Muscle layer of colon (tissue), 2 donors: ENCODE data around the gene SSU72.

Experiments used
- H3K27ac ChIP-seq: one replicate; pipeline ENCODE4 v1.7.0; 2013; ENCODE audit warnings: low read depth, mild to moderate bottlenecking, low read length, moderate library complexity
- H3K27me3 ChIP-seq, 2 donors: one replicate each; pipeline ENCODE4 v1.7.0; 2013; ENCODE audit warnings: low read length in 2 of 2, mild to moderate bottlenecking in 2 of 2; ENCODE audit not compliant: insufficient read depth in 2 of 2, control insufficient read depth in 1 of 2
- H3K36me3 ChIP-seq: one replicate; pipeline ENCODE4 v1.7.0; 2013; ENCODE audit warnings: mild to moderate bottlenecking, low read length; ENCODE audit not compliant: insufficient read depth
- H3K4me1 ChIP-seq: one replicate; pipeline ENCODE4 v1.7.0; 2013; ENCODE audit warnings: mild to moderate bottlenecking, low read length; ENCODE audit not compliant: insufficient read depth
- H3K4me3 ChIP-seq, 2 donors: one replicate each; pipeline ENCODE4 v1.7.0; 2013; ENCODE audit warnings: low read length in 2 of 2, low read depth in 1 of 2, mild to moderate bottlenecking in 1 of 2, moderate library complexity in 1 of 2
- H3K9ac ChIP-seq: one replicate; pipeline ENCODE4 v1.7.0; 2013; ENCODE audit warnings: low read length
- H3K9me3 ChIP-seq: one replicate; pipeline ENCODE4 v1.7.0; 2013; ENCODE audit warnings: mild to moderate bottlenecking, low read length
- donor health status: abdominal sarcoma.
- donor health status: Adenocarcinoma of cecum.

Gene SSU72

GRCh38 chr1:1582585-1583346 is 8.1 kb upstream of the SSU72 start:
- peaks cover 0 to 14% of the 10 kb centered on the region in 2 donors for H3K27me3 ChIP-seq
- H3K4me1 ChIP-seq: no peaks in the 10 kb centered on the region

GRCh38 chr1:1578371-1578940 is 3.8 kb upstream of the SSU72 start:
- H3K9me3 ChIP-seq: no peaks in the 10 kb centered on the region
- H3K4me3 ChIP-seq: no peak overlapping the region
- H3K27ac ChIP-seq: no peak overlapping the region
- peaks cover 0 to 4% of the 10 kb centered on the region in 2 donors for H3K27me3 ChIP-seq
- peaks cover 2% of the 10 kb centered on the region for H3K4me1 ChIP-seq
- H3K9ac ChIP-seq: no peak overlapping the region
- H3K36me3 ChIP-seq: no peaks in the 10 kb centered on the region

More at GRCh38 chr1:1582585-1583346, 8.1 kb upstream of the SSU72 start:
- no peak overlapping the region for H3K9ac ChIP-seq
- H3K27ac ChIP-seq: no peak overlapping the region
- no peaks in the 10 kb centered on the region for H3K9me3 ChIP-seq
- H3K36me3 ChIP-seq: no peaks in the 10 kb centered on the region
- H3K4me3 ChIP-seq: no peak overlapping the region

GRCh38 chr1:1577367-1578011 is 2.8 kb upstream of the SSU72 start:
- Histone ChIP-seq H3K9me3 (no peaks in the 10 kb centered on the region), H3K4me1 (peaks cover 9% of the 10 kb centered on the region), H3K36me3 (no peaks in the 10 kb centered on the region), H3K9ac (no peak overlapping the region), H3K27ac (no peak overlapping the region), H3K27me3 (peaks cover 0 to 4% of the 10 kb centered on the region in 2 donors), H3K4me3 (no peak overlapping the region)

GRCh38 chr1:1573843-1574720 is 581 bp downstream of the SSU72 start:
- Histone ChIP-seq H3K4me1 (peaks cover 23% of the 10 kb centered on the region), H3K27me3 (no peaks in the 10 kb centered on the region)

GRCh38 chr1:1569341-1569740 is 5.3 kb downstream of the SSU72 start:
- Histone ChIP-seq H3K9me3 (no peaks in the 10 kb centered on the region), H3K9ac (no peak overlapping the region), H3K36me3 (peaks cover 21% of the 10 kb centered on the region), H3K27me3 (no peaks in the 10 kb centered on the region), H3K4me1 (peaks cover 27% of the 10 kb centered on the region), H3K4me3 (no peak overlapping the region), H3K27ac (no peak overlapping the region)

More at GRCh38 chr1:1573843-1574720, 581 bp downstream of the SSU72 start:
- peaks cover 11% of the 10 kb centered on the region for H3K36me3 ChIP-seq
- H3K9me3 ChIP-seq: no peaks in the 10 kb centered on the region
- peak overlapping the region; percentile 95 to 99 for H3K4me3 ChIP-seq
- H3K9ac ChIP-seq: peak overlapping the region; percentile 84
- peak overlapping the region; percentile 99 for H3K27ac ChIP-seq

GRCh38 chr1:1567891-1568291 is 6.8 kb downstream of the SSU72 start:
- H3K27me3 ChIP-seq: no peaks in the 10 kb centered on the region
- no peak overlapping the region for H3K9ac ChIP-seq
- no peak overlapping the region for H3K27ac ChIP-seq
- peaks cover 22% of the 10 kb centered on the region for H3K4me1 ChIP-seq
- H3K36me3 ChIP-seq: peaks cover 33% of the 10 kb centered on the region
- H3K4me3 ChIP-seq: no peak overlapping the region
- H3K9me3 ChIP-seq: no peaks in the 10 kb centered on the region

- H3K36me3 ChIP-seq: peaks cover 39% of the 10 kb centered on the region
Observed at GRCh38 chr1:1567152-1567875, 7.3 kb downstream of the SSU72 start.

GRCh38 chr1:1565340-1565739 is 9.3 kb downstream of the SSU72 start:
- no peak overlapping the region for H3K9ac ChIP-seq
- H3K4me3 ChIP-seq: no peak overlapping the region
- H3K27ac ChIP-seq: no peak overlapping the region
- no peaks in the 10 kb centered on the region for H3K9me3 ChIP-seq
- H3K27me3 ChIP-seq: no peaks in the 10 kb centered on the region
- H3K36me3 ChIP-seq: peaks cover 47% of the 10 kb centered on the region
- peaks cover 17% of the 10 kb centered on the region for H3K4me1 ChIP-seq

More at GRCh38 chr1:1567152-1567875, 7.3 kb downstream of the SSU72 start:
- no peak overlapping the region for H3K27ac ChIP-seq
- H3K9me3 ChIP-seq: no peaks in the 10 kb centered on the region
- H3K4me1 ChIP-seq: peaks cover 17% of the 10 kb centered on the region
- no peak overlapping the region for H3K4me3 ChIP-seq
- no peak overlapping the region for H3K9ac ChIP-seq
- H3K27me3 ChIP-seq: no peaks in the 10 kb centered on the region

GRCh38 chr1:1564268-1564667 is 10.4 kb downstream of the SSU72 start:
- Histone ChIP-seq H3K9ac (no peak overlapping the region), H3K27me3 (no peaks in the 10 kb centered on the region), H3K36me3 (peaks cover 42% of the 10 kb centered on the region), H3K4me3 (no peak overlapping the region), H3K9me3 (no peaks in the 10 kb centered on the region), H3K27ac (no peak overlapping the region), H3K4me1 (peaks cover 6% of the 10 kb centered on the region)

- H3K4me1 ChIP-seq: peaks cover 4% of the 10 kb centered on the region
- H3K9me3 ChIP-seq: no peaks in the 10 kb centered on the region
- H3K9ac ChIP-seq: no peak overlapping the region
- H3K27me3 ChIP-seq: no peaks in the 10 kb centered on the region
- no peak overlapping the region for H3K4me3 ChIP-seq
- H3K27ac ChIP-seq: no peak overlapping the region
- peaks cover 42% of the 10 kb centered on the region for H3K36me3 ChIP-seq
Observed at GRCh38 chr1:1563688-1564087, 11.0 kb downstream of the SSU72 start.
